ENCODE data around the gene ZC3HAV1L.

- TF ChIP-seq CTCF (IDR thresholded peaks at IDR 0.05) (no peak), POLR2AphosphoS5 (IDR thresholded peaks at IDR 0.05; ENCODE audit: low read depth, low read length) (no peak)
These were observed 43.1 kb upstream of the ZC3HAV1L start for GRCh38 chr7:139078911-139079310.
